ENCODE data around the gene DLEU7. TPM values are rescaled to one million over a fixed set of nuclear protein-coding genes. Genes with fewer than 3 reads are reported as not detected.

The DLEU7 gene
- total RNA-seq: not detected in 2 replicates

GRCh38 chr13:50843257-50844083 is at the start of gene DLEU7:
Gene DLEU7 (minus strand): TSS chr13:50843692. CDS start chr13:50843646, 46 bp downstream.
- H3K27me3 Mint-ChIP-seq: peaks cover 10% of the 10 kb centered on the region
- TF ChIP-seq, protein P1, sequence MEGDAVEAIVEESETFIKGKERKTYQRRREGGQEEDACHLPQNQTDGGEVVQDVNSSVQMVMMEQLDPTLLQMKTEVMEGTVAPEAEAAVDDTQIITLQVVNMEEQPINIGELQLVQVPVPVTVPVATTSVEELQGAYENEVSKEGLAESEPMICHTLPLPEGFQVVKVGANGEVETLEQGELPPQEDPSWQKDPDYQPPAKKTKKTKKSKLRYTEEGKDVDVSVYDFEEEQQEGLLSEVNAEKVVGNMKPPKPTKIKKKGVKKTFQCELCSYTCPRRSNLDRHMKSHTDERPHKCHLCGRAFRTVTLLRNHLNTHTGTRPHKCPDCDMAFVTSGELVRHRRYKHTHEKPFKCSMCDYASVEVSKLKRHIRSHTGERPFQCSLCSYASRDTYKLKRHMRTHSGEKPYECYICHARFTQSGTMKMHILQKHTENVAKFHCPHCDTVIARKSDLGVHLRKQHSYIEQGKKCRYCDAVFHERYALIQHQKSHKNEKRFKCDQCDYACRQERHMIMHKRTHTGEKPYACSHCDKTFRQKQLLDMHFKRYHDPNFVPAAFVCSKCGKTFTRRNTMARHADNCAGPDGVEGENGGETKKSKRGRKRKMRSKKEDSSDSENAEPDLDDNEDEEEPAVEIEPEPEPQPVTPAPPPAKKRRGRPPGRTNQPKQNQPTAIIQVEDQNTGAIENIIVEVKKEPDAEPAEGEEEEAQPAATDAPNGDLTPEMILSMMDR (IDR thresholded peaks at IDR 0.05): no peak
- intact Hi-C loops (cut with micrococcal nuclease): no loop called here
- ChIA-PET POLR2A (no interaction called here), CTCF (interaction anchor here (0.6 to 1.2 kb wide), 2 partner anchors 49 to 68 kb away, joined by 3 read pairs; no protein-coding TSS in a partner anchor)
- ATAC-seq (ENCODE audit: low read depth): peak; percentile 64
- no peaks in the 10 kb centered on the region for H3K9me3 Mint-ChIP-seq
- H3K27ac Mint-ChIP-seq: no peak within 1 kb of the TSS
- H3K4me1 Mint-ChIP-seq: peaks cover 41% of the 10 kb centered on the region
- DNase-seq: peak; percentile 31
- H3K36me3 Mint-ChIP-seq (ENCODE audit: low read depth): no peaks in the 10 kb centered on the region
- peak within 1 kb of the TSS; percentile 77 for H3K4me3 Mint-ChIP-seq

- peaks cover 63% of the 10 kb centered on the region for H3K4me1 Mint-ChIP-seq
- peaks cover 3% of the 10 kb centered on the region for H3K9me3 Mint-ChIP-seq
- ATAC-seq (ENCODE audit: low read depth): peak; percentile 54
- ChIA-PET POLR2A (interaction anchor here (0.7 to 5.6 kb wide), 19 partner anchors 9 to 956 kb away, joined by 3 to 103 read pairs (median 5); partner anchors contain the start of genes RNASEH2B and SPRYD7), CTCF (interaction anchor here (1.2 to 5.3 kb wide), 8 partner anchors 19 to 916 kb away, joined by 3 to 22 read pairs (median 4); partner anchors contain the start of gene TRIM13)
- H3K36me3 Mint-ChIP-seq (ENCODE audit: low read depth): no peaks in the 10 kb centered on the region
- TF ChIP-seq, protein P1 (IDR thresholded peaks at IDR 0.05): no peak
- peak overlapping the region; percentile 74 for H3K4me3 Mint-ChIP-seq
- intact Hi-C loops (cut with micrococcal nuclease): loop anchor here (5.0 kb wide), 2 partner anchors 80 to 895 kb away; partner anchors contain the start of gene TRIM13
- H3K27me3 Mint-ChIP-seq: no peaks in the 10 kb centered on the region
- peak overlapping the region; percentile 97 for H3K27ac Mint-ChIP-seq
- DNase-seq: no peak
These were observed 48.9 kb upstream of the DLEU7 start for GRCh38 chr13:50892210-50892944.

DNA sequence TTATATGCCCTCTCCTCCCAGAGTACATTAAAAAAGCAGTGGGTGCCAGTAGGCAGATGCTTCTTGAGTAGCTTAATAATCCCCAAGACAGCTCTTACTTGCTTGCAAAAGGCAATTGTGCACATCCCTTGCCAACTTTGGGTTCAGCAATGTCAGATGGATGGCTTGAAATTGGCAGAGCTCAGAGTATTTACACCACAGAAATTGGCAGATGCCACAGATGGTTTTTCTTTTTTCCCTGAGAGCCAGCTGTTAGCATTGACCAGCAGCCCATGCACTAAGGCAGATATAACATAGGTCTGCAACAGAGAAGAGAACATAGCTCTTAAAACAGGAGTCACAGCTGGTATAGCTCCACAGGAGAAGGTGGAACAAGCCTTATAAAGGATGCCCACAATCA is 47.7 kb upstream of the DLEU7 start:
- H3K36me3 Mint-ChIP-seq (ENCODE audit: low read depth): no peaks in the 10 kb centered on the region
- H3K4me3 Mint-ChIP-seq: no peak overlapping the region
- intact Hi-C loops (cut with micrococcal nuclease): loop anchor here (5.0 kb wide), 2 partner anchors 79 to 894 kb away; partner anchors contain the start of gene TRIM13
- H3K27ac Mint-ChIP-seq: peak overlapping the region; percentile 97
- ChIA-PET CTCF (interaction anchor here (1.2 to 5.3 kb wide), 5 partner anchors 21 to 915 kb away, joined by 3 to 22 read pairs (median 4); partner anchors contain the start of gene TRIM13), POLR2A (interaction anchor here (0.6 to 5.6 kb wide), 10 partner anchors 11 to 955 kb away, joined by 3 to 103 read pairs (median 4); partner anchors contain the start of genes RNASEH2B and SPRYD7)
- H3K9me3 Mint-ChIP-seq: peaks cover 3% of the 10 kb centered on the region
- peaks cover 71% of the 10 kb centered on the region for H3K4me1 Mint-ChIP-seq
- DNase-seq (no peak), ATAC-seq (ENCODE audit: low read depth) (no peak)
- no peaks in the 10 kb centered on the region for H3K27me3 Mint-ChIP-seq
- TF ChIP-seq, protein P1 (IDR thresholded peaks at IDR 0.05): no peak

DNA sequence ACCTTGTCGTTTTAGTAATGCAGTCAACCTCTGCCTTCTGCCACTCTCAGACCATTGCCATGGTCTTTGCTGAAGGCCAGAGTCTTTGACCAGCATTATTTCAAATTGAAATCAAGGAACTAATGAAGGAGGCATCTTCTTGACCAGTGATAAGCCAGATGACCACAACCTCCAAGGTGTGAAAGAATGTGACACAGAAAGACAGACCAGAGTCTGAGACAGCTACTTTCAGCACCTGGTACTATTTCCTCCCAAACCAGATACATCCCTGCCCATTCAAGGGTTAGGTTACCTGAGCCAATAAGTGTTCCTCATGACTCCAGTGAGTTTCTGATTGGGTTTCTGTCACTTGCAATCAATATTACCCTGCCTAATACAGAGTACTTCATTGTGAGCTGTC is 45.8 kb upstream of the DLEU7 start:
- DNase-seq: no peak
- POLR2A ChIA-PET: interaction anchor here (0.7 kb wide), 1 partner anchor 104 kb away, joined by 9 read pairs; no protein-coding TSS in a partner anchor
- intact Hi-C loops (cut with micrococcal nuclease): no loop called here
- no peak for ATAC-seq (ENCODE audit: low read depth)
- Mint-ChIP-seq H3K27ac (no peak overlapping the region), H3K36me3 (ENCODE audit: low read depth) (no peaks in the 10 kb centered on the region), H3K9me3 (no peaks in the 10 kb centered on the region), H3K27me3 (no peaks in the 10 kb centered on the region), H3K4me3 (no peak overlapping the region), H3K4me1 (peaks cover 68% of the 10 kb centered on the region)
- CTCF ChIA-PET: no interaction called here
- TF ChIP-seq, protein P1 (IDR thresholded peaks at IDR 0.05): no peak
